Gastrocnemius medialis (tissue), 4 donors: ENCODE data around the gene ATAD3C. TPM values are rescaled to one million over a fixed set of nuclear protein-coding genes. Genes with fewer than 3 reads are reported as not detected.
"Not testable (repeated sequence)": the region's sequence is repeated elsewhere in the genome, so short reads cannot be mapped to it uniquely, and the experiment has no call there.

Source experiments
- ATAC-seq, 2 donors: fragments of 150-250 bp; one replicate each; pipeline ENCODE4 v1.9.1; 2016
- DNase-seq, 2 donors: peaks; one replicate each; pipeline ENCODE4 v3.0.0-alpha.2; 2019
- H3K27ac ChIP-seq, 4 donors: fragments of 200-600 bp; sonication (generic); 1 replicate in 1 of 4; 2 replicates in 3 of 4; pipeline ENCODE4 v1.5.1; 2016 to 2018; ENCODE audit warnings: mild to moderate bottlenecking in 2 of 4, moderate library complexity in 1 of 4
- H3K27me3 ChIP-seq, 3 donors: fragments of 200-600 bp; sonication (generic) in 2 of 3; 1 replicate in 1 of 3; 2 replicates in 2 of 3; pipeline versions ENCODE4 v1.5.1 to v1.6.0; 2016 to 2019; ENCODE audit warnings: mild to moderate bottlenecking in 1 of 3, moderate library complexity in 1 of 3
- H3K36me3 ChIP-seq, 2 donors: fragments of 200-600 bp; sonication (generic) in 1 of 2; one replicate each; pipeline ENCODE4 v1.5.1; 2017 to 2018
- H3K4me1 ChIP-seq, 2 donors: fragments of 200-600 bp; sonication (generic) in 1 of 2; one replicate each; pipeline ENCODE4 v1.5.1; 2016 to 2017; ENCODE audit warnings: mild to moderate bottlenecking in 2 of 2
- H3K4me3 ChIP-seq, 4 donors: fragments of 200-600 bp; sonication (generic) in 3 of 4; 1 replicate in 1 of 4; 2 replicates in 3 of 4; pipeline ENCODE4 v1.5.1; 2016 to 2019; ENCODE audit warnings: mild to moderate bottlenecking in 2 of 4
- H3K9me3 ChIP-seq, 3 donors: fragments of 200-600 bp; sonication (generic) in 2 of 3; 1 replicate in 1 of 3; 2 replicates in 2 of 3; pipeline ENCODE4 v1.5.1; 2016 to 2019
- CTCF ChIP-seq, 5 experiments: fragments of 450-650 bp in 3 of 5; fragments of 200-600 bp in 2 of 5; sonication (generic) in 2 of 5; IDR thresholded peaks in 4 of 5; conservative IDR thresholded peaks in 1 of 5; 1 replicate in 4 of 5; 2 replicates in 1 of 5; pipeline ENCODE4 v1.5.1; 2016 to 2019; ENCODE audit warnings: antibody characterized with exemption in 5 of 5, mild to moderate bottlenecking in 3 of 5, moderate library complexity in 3 of 5
- POLR2A ChIP-seq, 2 donors: fragments of 450-650 bp; IDR thresholded peaks; one replicate each; pipeline ENCODE4 v1.6.1; 2017; ENCODE audit warnings: antibody characterized with exemption in 2 of 2, mild to moderate bottlenecking in 2 of 2, moderate library complexity in 2 of 2
- in situ Hi-C, 4 donors: fragments of 200-750 bp; cut with MboI; loops; one replicate each; pipeline versions ENCODE4 v1.15.0 to v1.8.0; 2017; ENCODE audit warnings: low sequenced_read_pairs in 4 of 4
- intact Hi-C: fragments of 100-400 bp; cut with DNase I; formaldehyde crosslinking; loops from one replicate; pipeline ENCODE4 v1.15.1; 2023; ENCODE audit warnings: low total_unique reads
- total RNA-seq, 4 donors: library from RNA; depleted of rRNA; stranded (reverse); fragments of >200 nt; gene quantifications; one replicate each; pipeline versions ENCODE4 v1.1.0 to v1.2.3, GENCODE V29; 2016

The ATAD3C gene
- total RNA-seq, 4 donors from 2014 or later: 0.07 TPM; not detected in 3

- in situ Hi-C loops (no loop called here), intact Hi-C loops (no loop called here)
- ATAC-seq (no peak), DNase-seq (no peak)
- TF ChIP-seq POLR2A (IDR thresholded peaks at IDR 0.05): no peak
- no peak for TF ChIP-seq CTCF (IDR thresholded peaks at IDR 0.05 in 4 of 5, conservative IDR thresholded peaks at IDR 0.05 in 1 of 5)
- H3K4me3 ChIP-seq: no peak overlapping the region
- no peaks in the 10 kb centered on the region for H3K27me3 ChIP-seq
- H3K27ac ChIP-seq: no peak overlapping the region
- H3K9me3 ChIP-seq: no peaks in the 10 kb centered on the region
- H3K4me1 ChIP-seq: no peaks in the 10 kb centered on the region
- H3K36me3 ChIP-seq: peaks cover 0 to 85% of the 10 kb centered on the region in 2 donors
Measured at GRCh38 chr1:1487701-1488100, 38.2 kb downstream of the ATAD3C start.

- Histone ChIP-seq H3K4me3 (no peak overlapping the region), H3K27me3 (no peaks in the 10 kb centered on the region), H3K27ac (no peak overlapping the region), H3K4me1 (no peaks in the 10 kb centered on the region), H3K36me3 (peaks cover 0 to 80% of the 10 kb centered on the region in 2 donors), H3K9me3 (no peaks in the 10 kb centered on the region)
- in situ Hi-C loops (no loop called here), intact Hi-C loops (no loop called here)
- DNase-seq: no peak
- no peak for TF ChIP-seq CTCF (IDR thresholded peaks at IDR 0.05 in 4 of 5, conservative IDR thresholded peaks at IDR 0.05 in 1 of 5)
- no peak for TF ChIP-seq POLR2A (IDR thresholded peaks at IDR 0.05)
- ATAC-seq: no peak
Measured at GRCh38 chr1:1489231-1489630, 39.7 kb downstream of the ATAD3C start.

- H3K27ac ChIP-seq: no peak overlapping the region
- H3K36me3 ChIP-seq: peaks cover 0 to 79% of the 10 kb centered on the region in 2 donors
- no peaks in the 10 kb centered on the region for H3K4me1 ChIP-seq
- no peaks in the 10 kb centered on the region for H3K27me3 ChIP-seq
- DNase-seq (no peak), ATAC-seq (no peak)
- in situ Hi-C loops (no loop called here), intact Hi-C loops (no loop called here)
- H3K9me3 ChIP-seq: no peaks in the 10 kb centered on the region
- no peak overlapping the region for H3K4me3 ChIP-seq
- TF ChIP-seq POLR2A (IDR thresholded peaks at IDR 0.05) (no peak), CTCF (IDR thresholded peaks at IDR 0.05 in 4 of 5, conservative IDR thresholded peaks at IDR 0.05 in 1 of 5) (no peak)
Measured at GRCh38 chr1:1489861-1490260, 40.4 kb downstream of the ATAD3C start.

GRCh38 chr1:1490633-1491230, 41.2 kb downstream of the ATAD3C start:
- Histone ChIP-seq H3K4me3 (no peak overlapping the region), H3K27me3 (no peaks in the 10 kb centered on the region), H3K4me1 (no peaks in the 10 kb centered on the region), H3K9me3 (no peaks in the 10 kb centered on the region), H3K36me3 (peaks cover 0 to 76% of the 10 kb centered on the region in 2 donors), H3K27ac (no peak overlapping the region)
- DNase-seq (no peak), ATAC-seq (no peak)
- in situ Hi-C loops (no loop called here), intact Hi-C loops (no loop called here)
- TF ChIP-seq POLR2A (IDR thresholded peaks at IDR 0.05): no peak
- no peak for TF ChIP-seq CTCF (IDR thresholded peaks at IDR 0.05 in 4 of 5, conservative IDR thresholded peaks at IDR 0.05 in 1 of 5)

- in situ Hi-C loops: no loop called here
- Histone ChIP-seq H3K9me3 (no peaks in the 10 kb centered on the region), H3K4me1 (no peaks in the 10 kb centered on the region), H3K27ac (no peak overlapping the region), H3K27me3 (no peaks in the 10 kb centered on the region), H3K4me3 (no peak overlapping the region), H3K36me3 (peaks cover 0 to 76% of the 10 kb centered on the region in 2 donors)
- no peak for TF ChIP-seq CTCF (IDR thresholded peaks at IDR 0.05 in 4 of 5, conservative IDR thresholded peaks at IDR 0.05 in 1 of 5)
- no peak for TF ChIP-seq POLR2A (IDR thresholded peaks at IDR 0.05)
- intact Hi-C loops: no loop called here
- ATAC-seq (no peak), DNase-seq (no peak)
Measured at GRCh38 chr1:1491601-1492000, 42.1 kb downstream of the ATAD3C start.

- DNase-seq, H3K27me3 ChIP-seq, ATAC-seq, in situ Hi-C loops, H3K27ac ChIP-seq, H3K9me3 ChIP-seq, H3K4me3 ChIP-seq, intact Hi-C loops, H3K4me1 ChIP-seq: not testable (repeated sequence)
- H3K36me3 ChIP-seq: peaks cover 0 to 50% of the 10 kb centered on the region in 2 donors
Measured at GRCh38 chr1:1494311-1494710, 44.8 kb downstream of the ATAD3C start.

GRCh38 chr1:1495461-1495975, 46.0 kb downstream of the ATAD3C start:
- H3K4me1 ChIP-seq, intact Hi-C loops, ATAC-seq, H3K4me3 ChIP-seq, H3K27ac ChIP-seq, DNase-seq, in situ Hi-C loops, H3K9me3 ChIP-seq, H3K27me3 ChIP-seq: not testable (repeated sequence)
- H3K36me3 ChIP-seq: peaks cover 0 to 40% of the 10 kb centered on the region in 2 donors
